Measurements from ENCODE around the gene KIF2A. TPM values are rescaled to one million over a fixed set of nuclear protein-coding genes. Genes with fewer than 3 reads are reported as not detected.
A peak's percentile ranks its signal among the peaks of the same experiment; 100 is the strongest.
"Not testable (repeated sequence)": the region's sequence is repeated elsewhere in the genome, so short reads cannot be mapped to it uniquely, and the experiment has no call there.

The KIF2A gene
- total and polyA plus RNA-seq, 5 experiments from 2014 or later, result 151 to 195 (median 178) TPM

GRCh38 chr5:62273687-62274086, 32.3 kb upstream of the KIF2A start:
- Mint-ChIP-seq H3K9me3 (no peaks in the 10 kb centered on the region), H3K4me3 (no peak overlapping the region), H3K4me1 (peaks cover 8 to 14% (median 11%) of the 10 kb centered on the region in 4 donors), H3K27ac (peak overlapping the region in 1 of 10 donors; percentile 52), H3K27me3 (peaks cover 0 to 4% (median under 1%) of the 10 kb centered on the region in 5 donors), H3K36me3 (no peaks in the 10 kb centered on the region)
- ATAC-seq (no peak), DNase-seq (no peak)
- POLR2A ChIA-PET, result interaction anchor here (1.9 kb wide), 1 partner anchor 11 kb away, joined by 4 read pairs; no protein-coding TSS in a partner anchor

- no peak for ATAC-seq
- Mint-ChIP-seq H3K27ac (no peak overlapping the region), H3K27me3 (peaks cover 0 to 7% (median 2%) of the 10 kb centered on the region in 5 donors), H3K9me3 (no peaks in the 10 kb centered on the region), H3K36me3 (no peaks in the 10 kb centered on the region), H3K4me1 (peaks cover 4 to 11% (median 6%) of the 10 kb centered on the region in 4 donors), H3K4me3 (no peak overlapping the region)
- POLR2A ChIA-PET, result no interaction called here
- no peak for DNase-seq
These were observed 30.4 kb upstream of the KIF2A start for GRCh38 chr5:62275581-62275980.

DNA sequence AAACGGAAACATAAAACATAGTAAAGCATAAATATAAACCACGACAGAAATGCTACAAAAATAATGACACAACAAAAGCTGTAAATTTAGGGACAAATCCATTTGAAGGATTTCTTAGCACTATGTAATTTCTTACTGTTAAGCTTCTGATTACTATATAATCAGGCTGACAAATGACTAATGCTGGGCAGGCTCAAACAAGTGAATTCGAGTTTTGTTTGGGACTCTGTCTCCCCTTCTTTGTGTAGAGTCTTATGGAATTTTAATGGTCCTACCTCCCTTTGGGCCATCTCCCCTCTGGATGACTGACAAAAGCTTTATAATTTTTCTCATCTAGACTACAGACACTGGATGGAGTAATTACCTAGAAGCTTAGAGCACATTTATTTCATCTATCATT, 24.6 kb upstream of the KIF2A start:
- Mint-ChIP-seq H3K4me3 (no peak overlapping the region), H3K27me3 (peaks cover 0 to 7% (median 0%) of the 10 kb centered on the region in 5 donors), H3K4me1 (peaks cover 13 to 22% (median 18%) of the 10 kb centered on the region in 4 donors), H3K36me3 (no peaks in the 10 kb centered on the region), H3K27ac (no peak overlapping the region), H3K9me3 (peaks cover 0 to 3% (median 0%) of the 10 kb centered on the region in 9 donors)
- ATAC-seq (no peak), DNase-seq (no peak)
- POLR2A ChIA-PET, result no interaction called here

- DNase-seq, result no peak
- POLR2A ChIA-PET, result no interaction called here
- Mint-ChIP-seq H3K4me3 (no peak overlapping the region), H3K27me3 (peaks cover 0 to 7% (median 0%) of the 10 kb centered on the region in 5 donors), H3K9me3 (peaks cover 0 to 6% (median 0%) of the 10 kb centered on the region in 9 donors), H3K36me3 (no peaks in the 10 kb centered on the region), H3K27ac (no peak overlapping the region), H3K4me1 (peaks cover 17 to 25% (median 23%) of the 10 kb centered on the region in 4 donors)
- ATAC-seq, result no peak
These were observed 23.9 kb upstream of the KIF2A start for GRCh38 chr5:62282064-62282463.

- no peak for DNase-seq
- H3K9me3 Mint-ChIP-seq, result peaks cover 0 to 6% (median 0%) of the 10 kb centered on the region in 9 donors
- H3K4me1 Mint-ChIP-seq, result peaks cover 18 to 32% (median 29%) of the 10 kb centered on the region in 4 donors
- H3K27ac Mint-ChIP-seq, result no peak overlapping the region
- POLR2A ChIA-PET, result no interaction called here
- H3K36me3 Mint-ChIP-seq, result no peaks in the 10 kb centered on the region
- no peak for ATAC-seq
- peaks cover 0 to 7% (median 0%) of the 10 kb centered on the region in 5 donors for H3K27me3 Mint-ChIP-seq
- no peak overlapping the region for H3K4me3 Mint-ChIP-seq
These were observed 23.0 kb upstream of the KIF2A start for GRCh38 chr5:62283005-62283404.

- peaks cover 0 to 6% (median 0%) of the 10 kb centered on the region in 9 donors for H3K9me3 Mint-ChIP-seq
- POLR2A ChIA-PET, result interaction anchor here (1.2 to 1.9 kb wide), 3 partner anchors 10 to 23 kb away, joined by 4 to 6 read pairs (median 4); partner anchors contain the start of gene KIF2A
- peaks cover 18 to 36% (median 35%) of the 10 kb centered on the region in 4 donors for H3K4me1 Mint-ChIP-seq
- peaks cover 0 to under 1% (median 0%) of the 10 kb centered on the region in 5 donors for H3K27me3 Mint-ChIP-seq
- no peaks in the 10 kb centered on the region for H3K36me3 Mint-ChIP-seq
- H3K27ac Mint-ChIP-seq, result peak overlapping the region in 2 of 10 donors; percentile 6 to 59
- H3K4me3 Mint-ChIP-seq, result no peak overlapping the region
- DNase-seq (no peak), ATAC-seq (no peak)
These were observed 22.1 kb upstream of the KIF2A start for GRCh38 chr5:62283861-62284260.

DNA sequence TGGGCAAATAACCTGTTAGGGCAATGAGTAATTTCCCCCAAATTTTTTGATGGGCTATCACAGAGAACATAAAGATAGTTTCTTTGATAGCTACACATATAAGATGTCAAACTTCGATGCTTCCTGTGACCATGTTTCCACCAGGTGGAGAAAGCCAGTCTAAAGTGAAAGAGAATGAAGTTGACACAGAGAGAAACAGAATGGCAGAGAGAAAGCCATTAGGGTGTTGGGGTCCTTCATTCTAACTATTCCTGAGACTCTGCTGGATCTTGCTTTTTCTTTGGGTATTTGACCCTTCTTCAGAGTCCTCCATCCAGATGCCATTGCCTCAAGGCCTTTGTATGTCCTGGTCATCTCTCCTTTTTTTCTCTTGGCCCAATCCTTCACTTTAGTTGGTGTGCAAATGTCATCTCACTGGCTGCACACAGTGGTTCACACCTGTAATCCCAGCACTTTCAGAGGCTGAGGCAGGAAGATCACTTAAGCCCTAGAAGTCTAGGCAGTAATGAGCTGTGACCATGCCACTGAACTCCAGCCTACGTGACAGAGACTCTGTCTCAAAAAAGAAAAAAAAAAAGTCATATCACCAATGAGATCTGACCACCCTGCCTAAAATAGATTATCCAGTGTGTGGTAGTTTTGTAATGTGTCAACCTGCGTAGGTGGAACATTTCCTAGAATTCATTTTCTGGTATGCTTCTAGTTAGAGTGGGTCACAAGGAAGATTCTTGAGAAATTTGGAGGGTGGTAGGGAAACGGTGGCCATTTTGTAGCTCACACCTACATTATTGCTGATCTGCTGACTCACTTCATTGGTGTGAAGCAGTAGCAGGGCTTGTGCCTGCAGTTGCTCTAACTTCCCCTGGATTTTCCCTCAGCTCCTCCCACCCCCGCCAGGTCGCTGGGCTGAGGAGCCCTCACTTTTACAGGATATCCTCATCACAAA, 20.8 kb upstream of the KIF2A start:
- H3K36me3 Mint-ChIP-seq, result no peaks in the 10 kb centered on the region
- peak overlapping the region in 8 of 10 donors; percentile 22 to 68 (median 38) for H3K27ac Mint-ChIP-seq
- H3K4me3 Mint-ChIP-seq, result peak overlapping the region in 1 of 10 donors; percentile 8
- DNase-seq (peak in 1 of 10 donors; percentile 16), ATAC-seq (peak in 1 of 2 donors; percentile 47)
- POLR2A ChIA-PET, result interaction anchor here (1.4 to 1.9 kb wide), 3 partner anchors 12 to 20 kb away, joined by 4 to 6 read pairs (median 4); partner anchors contain the start of gene KIF2A
- no peaks in the 10 kb centered on the region for H3K27me3 Mint-ChIP-seq
- H3K4me1 Mint-ChIP-seq, result peaks cover 18 to 43% (median 39%) of the 10 kb centered on the region in 4 donors
- H3K9me3 Mint-ChIP-seq, result peaks cover 0 to 6% (median 0%) of the 10 kb centered on the region in 9 donors

GRCh38 chr5:62286834-62287233, 19.2 kb upstream of the KIF2A start:
- peak overlapping the region in 9 of 10 donors; percentile 3 to 74 (median 22) for H3K27ac Mint-ChIP-seq
- POLR2A ChIA-PET, result no interaction called here
- no peak for DNase-seq
- H3K4me3 Mint-ChIP-seq, result peak overlapping the region in 3 of 10 donors; percentile 0 to 46 (median 2)
- peaks cover 0 to 7% (median 0%) of the 10 kb centered on the region in 9 donors for H3K9me3 Mint-ChIP-seq
- H3K4me1 Mint-ChIP-seq, result peaks cover 20 to 52% (median 48%) of the 10 kb centered on the region in 4 donors
- no peaks in the 10 kb centered on the region for H3K36me3 Mint-ChIP-seq
- no peaks in the 10 kb centered on the region for H3K27me3 Mint-ChIP-seq
- no peak for ATAC-seq

DNA sequence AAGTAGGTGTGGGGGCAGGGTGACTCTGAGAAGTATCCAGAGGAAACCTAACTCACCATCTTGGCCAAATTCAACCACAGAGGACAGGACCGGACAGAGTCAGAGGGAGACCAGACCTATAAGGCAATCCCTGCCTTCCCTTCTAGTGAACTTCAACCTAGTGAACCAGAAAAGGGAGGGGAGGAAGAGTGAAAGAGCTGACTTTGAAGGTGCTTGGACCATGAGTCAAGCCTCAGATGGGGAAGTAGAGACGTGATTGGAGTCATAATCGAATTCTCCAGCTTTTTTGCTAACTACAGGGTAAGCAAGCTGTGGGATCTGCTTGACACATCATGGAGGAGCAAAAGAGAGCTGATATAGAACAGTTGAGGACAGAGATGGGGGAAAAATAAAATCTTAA, 18.8 kb upstream of the KIF2A start:
- Mint-ChIP-seq H3K9me3 (peaks cover 0 to 11% (median under 1%) of the 10 kb centered on the region in 9 donors), H3K4me1 (peaks cover 24 to 56% (median 52%) of the 10 kb centered on the region in 4 donors), H3K27ac (peak overlapping the region in 9 of 10 donors; percentile 5 to 74 (median 46)), H3K27me3 (no peaks in the 10 kb centered on the region), H3K4me3 (peak overlapping the region in 2 of 10 donors; percentile 2 to 46), H3K36me3 (no peaks in the 10 kb centered on the region)
- no peak for DNase-seq
- ATAC-seq, result no peak
- POLR2A ChIA-PET, result no interaction called here

- peak overlapping the region in 2 of 10 donors; percentile 47 to 64 for H3K27ac Mint-ChIP-seq
- H3K9me3 Mint-ChIP-seq, result peaks cover 0 to 12% (median 6%) of the 10 kb centered on the region in 9 donors
- ATAC-seq (no peak), DNase-seq (no peak)
- peaks cover 0 to 4% (median 0%) of the 10 kb centered on the region in 3 donors for H3K36me3 Mint-ChIP-seq
- peaks cover 32 to 64% (median 60%) of the 10 kb centered on the region in 4 donors for H3K4me1 Mint-ChIP-seq
- POLR2A ChIA-PET, result interaction anchor here (0.6 to 2.0 kb wide), 3 partner anchors 9 to 36 kb away, joined by 3 to 6 read pairs (median 3); no protein-coding TSS in a partner anchor
- H3K27me3 Mint-ChIP-seq, result no peaks in the 10 kb centered on the region
- no peak overlapping the region for H3K4me3 Mint-ChIP-seq
These were observed 17.9 kb upstream of the KIF2A start for GRCh38 chr5:62288118-62288517.

DNA sequence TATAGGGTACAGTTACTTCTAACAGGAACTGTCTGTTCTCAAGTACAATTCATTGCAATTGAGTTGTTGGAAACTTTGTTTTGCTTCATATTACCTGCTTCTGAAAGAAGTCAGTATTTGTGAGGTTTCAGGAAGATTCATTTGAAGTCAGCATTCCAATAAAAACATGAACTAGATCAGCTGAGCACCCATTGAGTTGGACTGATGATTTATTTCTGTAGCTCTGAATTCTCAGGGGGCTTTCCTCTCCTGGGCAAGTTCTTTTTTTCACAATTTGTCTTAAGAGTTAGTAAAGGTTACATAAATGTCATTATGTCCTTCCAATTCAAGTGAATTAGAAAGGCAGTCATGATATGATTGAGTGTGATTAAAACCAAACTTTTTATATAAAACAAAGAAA, 16.2 kb upstream of the KIF2A start:
- peak overlapping the region in 2 of 10 donors; percentile 8 to 31 for H3K27ac Mint-ChIP-seq
- no peaks in the 10 kb centered on the region for H3K27me3 Mint-ChIP-seq

DNA sequence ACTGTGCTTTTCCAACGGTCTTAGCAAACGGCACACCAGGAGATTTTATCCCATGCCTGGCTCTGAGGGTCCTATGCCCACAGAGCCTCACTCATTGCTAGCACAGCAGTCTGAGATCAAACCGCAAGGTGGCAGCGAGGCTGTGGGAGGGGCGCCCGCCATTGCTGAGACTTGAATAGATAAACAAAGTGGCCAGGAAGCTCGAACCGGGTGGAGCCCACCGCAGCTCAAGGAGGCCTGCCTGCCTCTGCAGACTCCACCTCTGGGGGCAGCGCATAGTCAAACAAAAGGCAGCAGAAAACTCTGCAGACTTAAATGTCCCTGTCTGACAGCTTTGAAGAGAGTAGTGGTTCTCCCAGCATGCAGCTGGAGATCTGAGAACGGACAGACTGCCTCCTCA, 14.2 kb upstream of the KIF2A start:
- H3K27me3 Mint-ChIP-seq, H3K36me3 Mint-ChIP-seq, ATAC-seq: not testable (repeated sequence)
- POLR2A ChIA-PET, result interaction anchor here (0.8 to 2.6 kb wide), 9 partner anchors 11 to 74 kb away, joined by 3 to 24 read pairs (median 4); partner anchors contain the start of gene KIF2A
- peak overlapping the region; percentile 49 to 86 (median 78) for H3K4me3 Mint-ChIP-seq
- H3K9me3 Mint-ChIP-seq, result peaks cover 0 to 21% (median 3%) of the 10 kb centered on the region in 9 donors
- peak overlapping the region; percentile 83 to 97 (median 90) for H3K27ac Mint-ChIP-seq
- DNase-seq, result peak; percentile 44 to 91 (median 76)
- H3K4me1 Mint-ChIP-seq, result peaks cover 24 to 62% (median 53%) of the 10 kb centered on the region in 4 donors

More for the DNA sequence above, 16.2 kb upstream of the KIF2A start:
- Mint-ChIP-seq H3K4me3 (no peak overlapping the region), H3K4me1 (peaks cover 33 to 68% (median 62%) of the 10 kb centered on the region in 4 donors), H3K36me3 (peaks cover 0 to 5% (median 0%) of the 10 kb centered on the region in 3 donors), H3K9me3 (peaks cover 0 to 21% (median 6%) of the 10 kb centered on the region in 9 donors)
- POLR2A ChIA-PET, result interaction anchor here (0.8 to 2.0 kb wide), 3 partner anchors 16 to 32 kb away, joined by 3 to 6 read pairs (median 4); partner anchors contain the start of gene KIF2A
- ATAC-seq (no peak), DNase-seq (no peak)
